Testis (tissue), 3 donors: ENCODE data around the gene BMPR1A. TPM values are rescaled to one million over a fixed set of nuclear protein-coding genes. Genes with fewer than 3 reads are reported as not detected.
"Not testable (repeated sequence)": the region's sequence is repeated elsewhere in the genome, so short reads cannot be mapped to it uniquely, and the experiment has no call there.

ENCODE experiments used
- DNase-seq: peaks from one replicate; pipeline ENCODE4 v3.0.0-alpha.2; 2019
- H3K27ac ChIP-seq, 2 donors: fragments of 200-600 bp; sonication (generic); one replicate each; pipeline ENCODE4 v1.5.1; 2019
- H3K27me3 ChIP-seq: fragments of 200-600 bp; sonication (generic); one replicate; pipeline ENCODE4 v1.5.1; 2019
- H3K36me3 ChIP-seq: fragments of 200-600 bp; sonication (generic); one replicate; pipeline ENCODE4 v1.5.1; 2017; ENCODE audit warnings: low read depth; ENCODE audit errors: missing control alignments
- H3K4me1 ChIP-seq: fragments of 200-600 bp; sonication (generic); one replicate; pipeline ENCODE4 v1.5.1; 2019
- H3K4me3 ChIP-seq, 2 donors: fragments of 200-600 bp; sonication (generic); one replicate each; pipeline ENCODE4 v1.5.1; 2017 to 2019
- H3K9me3 ChIP-seq: fragments of 200-600 bp; sonication (generic); one replicate; pipeline ENCODE4 v1.5.1; 2017
- CTCF ChIP-seq, 3 experiments: fragments of 450-650 bp in 2 of 3; fragments of 200-600 bp in 1 of 3; sonication (generic) in 1 of 3; IDR thresholded peaks; one replicate each; pipeline ENCODE4 v1.5.1; 2016 to 2019; ENCODE audit warnings: antibody characterized with exemption in 3 of 3, mild to moderate bottlenecking in 2 of 3, moderate library complexity in 1 of 3
- POLR2A ChIP-seq: fragments of 450-650 bp; IDR thresholded peaks from one replicate; pipeline ENCODE4 v1.6.1; 2017; ENCODE audit warnings: antibody characterized with exemption, mild to moderate bottlenecking, moderate library complexity
- WGBS, 2 donors: methylation state at CpG; one replicate each; pipeline ENCODE4 v1.1.5; 2018; 5-methylcytosine and 5-hydroxymethylcytosine counted together
- intact Hi-C: fragments of 100-400 bp; cut with DNase I; formaldehyde crosslinking; loops from one replicate; pipeline ENCODE4 v1.15.1; 2023; ENCODE audit warnings: low total_unique reads
- polyA plus RNA-seq: library from polyadenylated mRNA; stranded (reverse); fragments of 350-450 nt; fragmentation: Illumina TruSeq; extraction: RNeasy Lipid Tissue Mini Kit (QIAGEN cat#74804); gene quantifications from one replicate; pipeline ENCODE4 v1.2.3, GENCODE V29; 2014; ENCODE audit warnings: low read depth, low replicate concordance; ENCODE audit not compliant: insufficient read depth
- total RNA-seq, 2 donors: library from RNA; depleted of rRNA; stranded (reverse); fragments of >200 nt; gene quantifications; one replicate each; pipeline ENCODE4 v1.2.3, GENCODE V29; 2016

Gene BMPR1A
- total and polyA plus RNA-seq, 3 donors from 2014 or later, result 19.5 to 51.1 (median 42.6) TPM

DNA sequence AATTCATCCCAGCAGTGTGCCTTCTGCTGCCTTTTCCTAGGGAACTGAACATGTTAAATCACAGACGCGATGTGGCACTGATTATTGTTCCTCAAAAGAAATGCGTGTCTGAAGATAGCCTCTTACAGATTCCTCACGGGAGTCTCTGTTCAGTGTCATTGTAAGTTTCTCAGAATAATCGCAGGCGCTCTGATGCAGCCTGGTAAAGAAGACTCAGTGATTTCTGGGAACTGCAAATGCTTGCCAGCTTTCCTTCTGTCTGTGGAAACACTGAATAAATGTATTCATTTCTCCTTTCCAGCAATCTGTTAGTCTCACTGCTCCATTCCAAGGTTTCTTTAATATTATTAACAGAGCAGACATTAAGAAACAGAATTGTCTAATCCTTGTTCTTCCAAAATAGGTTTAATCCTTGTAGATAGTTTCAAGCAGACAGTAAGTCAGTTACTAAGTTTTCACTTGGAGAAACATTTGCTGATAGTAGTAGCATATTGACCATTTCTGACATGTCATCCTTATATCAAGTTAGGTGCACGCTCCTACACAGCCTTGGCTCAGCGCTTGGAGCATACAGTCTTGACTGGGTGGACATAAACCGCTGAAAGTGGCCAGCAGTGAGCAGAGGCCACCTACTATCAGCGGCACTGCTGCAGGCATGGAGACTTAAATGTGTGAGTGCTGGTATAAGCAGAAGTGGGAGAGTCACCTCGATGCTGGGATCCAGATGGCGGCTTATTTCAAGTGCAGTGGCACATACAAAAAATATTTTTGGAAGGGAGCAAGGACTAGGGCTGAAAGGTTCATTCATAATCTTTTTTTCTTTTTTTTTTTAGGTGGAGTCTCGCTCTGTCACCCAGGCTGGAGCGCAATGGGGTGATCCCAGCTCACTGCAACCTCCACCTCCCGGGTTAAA is 173.3 kb downstream of the BMPR1A start:
- Histone ChIP-seq H3K9me3 (no peaks in the 10 kb centered on the region), H3K27me3 (no peaks in the 10 kb centered on the region), H3K36me3 (no peaks in the 10 kb centered on the region), H3K4me3 (no peak overlapping the region), H3K27ac (no peak overlapping the region), H3K4me1 (peaks cover 4% of the 10 kb centered on the region)
- no peak for DNase-seq
- WGBS, 2 donors, result 62 to 73% methylated on average over 13 to 15 of the region's 15 CpGs
- no peak for TF ChIP-seq CTCF (IDR thresholded peaks at IDR 0.05)
- no peak for TF ChIP-seq POLR2A
- intact Hi-C loops, result no loop called here

GRCh38 chr10:86931872-86932271 is 175.5 kb downstream of the BMPR1A start:
- DNase-seq, result no peak
- Histone ChIP-seq H3K9me3 (no peaks in the 10 kb centered on the region), H3K4me1 (peaks cover 4% of the 10 kb centered on the region), H3K27ac (no peak overlapping the region), H3K27me3 (no peaks in the 10 kb centered on the region), H3K4me3 (no peak overlapping the region), H3K36me3 (no peaks in the 10 kb centered on the region)
- WGBS, 2 donors, result 89 to 95% methylated on average over 1 of the region's 1 CpG
- intact Hi-C loops, result no loop called here
- TF ChIP-seq CTCF (IDR thresholded peaks at IDR 0.05), result no peak
- no peak for TF ChIP-seq POLR2A

GRCh38 chr10:86932674-86933073 is 176.3 kb downstream of the BMPR1A start:
- Histone ChIP-seq H3K4me1 (peaks cover 4% of the 10 kb centered on the region), H3K27me3 (no peaks in the 10 kb centered on the region), H3K9me3 (no peaks in the 10 kb centered on the region), H3K36me3 (no peaks in the 10 kb centered on the region), H3K4me3 (no peak overlapping the region), H3K27ac (no peak overlapping the region)
- WGBS, 2 donors, result 72 to 83% methylated on average over 2 of the region's 2 CpGs
- TF ChIP-seq CTCF (IDR thresholded peaks at IDR 0.05) (no peak), POLR2A (no peak)
- intact Hi-C loops, result no loop called here
- DNase-seq, result no peak

DNA sequence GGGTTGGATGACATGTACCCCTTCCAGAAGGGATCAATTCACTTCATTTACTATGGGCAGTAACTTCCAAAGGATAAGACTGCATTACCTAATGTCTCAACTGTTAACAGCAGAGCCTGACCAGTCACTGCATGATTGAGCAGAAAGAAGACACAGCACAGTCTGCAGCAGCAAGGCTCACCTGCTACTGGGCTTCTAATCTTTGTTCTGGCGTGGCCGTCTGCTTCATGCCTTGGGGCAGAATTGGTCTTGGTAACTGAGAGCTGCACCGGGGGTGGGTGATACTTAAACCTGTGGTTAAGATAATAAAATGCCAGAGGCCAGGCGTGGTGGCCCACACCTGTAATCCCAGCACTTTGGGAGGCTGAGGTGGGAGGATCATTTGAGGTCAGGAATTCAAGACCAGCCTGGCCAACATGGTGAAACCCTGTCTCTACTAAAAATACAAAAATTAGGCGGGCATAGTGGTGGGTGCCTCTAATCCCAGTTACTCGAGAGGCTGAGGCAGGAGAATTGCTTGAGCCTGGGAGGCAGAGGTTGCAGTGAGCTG is 177.8 kb downstream of the BMPR1A start:
- H3K4me1 ChIP-seq, H3K36me3 ChIP-seq, H3K9me3 ChIP-seq, H3K27ac ChIP-seq, H3K27me3 ChIP-seq, DNase-seq, intact Hi-C loops, H3K4me3 ChIP-seq: not testable (repeated sequence)
- WGBS, 2 donors, result 83 to 92% methylated on average over 5 to 6 of the region's 6 CpGs

- no peak for TF ChIP-seq CTCF (IDR thresholded peaks at IDR 0.05)
- TF ChIP-seq POLR2A, result no peak
- no peak for DNase-seq
- no peaks in the 10 kb centered on the region for H3K4me1 ChIP-seq
Observed at GRCh38 chr10:86936661-86937501, 180.5 kb downstream of the BMPR1A start.

More at GRCh38 chr10:86936661-86937501, 180.5 kb downstream of the BMPR1A start:
- Histone ChIP-seq H3K27ac (no peak overlapping the region), H3K36me3 (no peaks in the 10 kb centered on the region), H3K9me3 (no peaks in the 10 kb centered on the region), H3K27me3 (no peaks in the 10 kb centered on the region), H3K4me3 (no peak overlapping the region)
- WGBS, 2 donors, result 77 to 82% methylated on average over 12 to 13 of the region's 13 CpGs
- intact Hi-C loops, result no loop called here
